Measurements from ENCODE around the gene PTK7.

GRCh38 chr6:43130429-43130828 lies 54.3 kb downstream of the PTK7 start:
- TF ChIP-seq GATA2 (IDR thresholded peaks at IDR 0.05; ENCODE audit: low read depth, low read length) (no peak), GATA3 (IDR thresholded peaks at IDR 0.05; ENCODE audit: low read depth, low read length) (no peak)
